H1 (cell line): ENCODE data around the gene ZBTB7A. TPM values are rescaled to one million over a fixed set of nuclear protein-coding genes. Genes with fewer than 3 reads are reported as not detected.

Experiments used
- CBX5 ChIP-seq: fragments of 300-800, 300-1000 bp; sonication (generic); IDR thresholded peaks from 2 replicates; pipeline ENCODE4 v1.7.1; 2016; ENCODE audit warnings: antibody characterized with exemption, low read length, low read depth
- KDM1A ChIP-seq: fragments of 200-600, 300-600 bp; sonication (generic); IDR thresholded peaks from 2 replicates; pipeline ENCODE4 v1.7.1; 2016; ENCODE audit warnings: mild to moderate bottlenecking, low read length, borderline replicate concordance
- polyA plus RNA-seq, 7 experiments: library from polyadenylated mRNA; depleted of rRNA in 3 of 7; stranded (reverse) in 5 of 7; unstranded in 2 of 7; fragments of >200 nt in 5 of 7; fragments of 200-250 nt in 2 of 7; gene quantifications; 1 replicate in 5 of 7; 2 replicates in 1 of 7; 4 replicates in 1 of 7; pipeline versions ENCODE4 v1.2.1 to v1.2.3, GENCODE V29; 2011 to 2013; ENCODE audit warnings: missing spikeins in 2 of 7, mixed read lengths in 2 of 7
- total RNA-seq: library from RNA; stranded (reverse); fragmentation: NEBNext Ultra II Directional; extraction: Animal tissue kit (Norgen Biotek cat#: 25700); gene quantifications from 2 replicates; pipeline ENCODE4 v1.2.1, GENCODE V29; 2021
- TF ChIP-seq, protein P1 (sequence below): fragments of 300-600 bp; sonication (generic); IDR thresholded peaks from 2 replicates; pipeline ENCODE4 v1.7.1; 2012; ENCODE audit warnings: low read length, moderate library complexity, mild to moderate bottlenecking, inconsistent platforms; ENCODE audit not compliant: insufficient replicate concordance
- TF ChIP-seq, protein P2 (sequence below): IDR thresholded peaks from 2 replicates; pipeline ENCODE4 v1.6.1; 2012; ENCODE audit warnings: inconsistent platforms

Gene ZBTB7A
- total and polyA plus RNA-seq, 2 of the 8 experiments (the other 6 are each of a cell fraction or from before 2014, with no cell fraction given), result 5.6 to 17.8 TPM

DNA sequence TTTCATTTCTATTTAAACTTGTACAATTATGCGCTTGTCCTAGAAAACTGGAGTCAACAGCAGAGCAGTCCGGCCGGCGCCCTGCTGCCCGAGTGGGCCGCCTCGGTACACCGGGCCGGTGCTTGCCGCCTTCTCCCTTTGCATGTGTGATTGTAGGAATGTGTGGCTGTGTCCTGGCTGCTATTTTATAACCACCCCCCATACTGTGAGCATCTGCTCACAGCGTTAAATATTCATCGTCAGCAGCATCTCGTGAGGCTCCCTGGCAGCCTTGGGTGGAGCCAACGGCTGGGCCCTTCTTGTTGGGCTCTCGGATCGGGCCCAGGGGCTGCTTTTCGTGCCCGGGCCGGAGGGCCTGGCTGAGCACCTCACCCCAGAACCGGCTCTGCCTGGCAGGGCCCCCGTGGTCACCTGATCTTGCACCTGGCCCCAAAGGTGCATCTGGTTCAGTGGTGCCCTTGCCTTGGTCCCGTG lies 48.5 kb downstream of the ZBTB7A start (continued):
- TF ChIP-seq, protein P1, sequence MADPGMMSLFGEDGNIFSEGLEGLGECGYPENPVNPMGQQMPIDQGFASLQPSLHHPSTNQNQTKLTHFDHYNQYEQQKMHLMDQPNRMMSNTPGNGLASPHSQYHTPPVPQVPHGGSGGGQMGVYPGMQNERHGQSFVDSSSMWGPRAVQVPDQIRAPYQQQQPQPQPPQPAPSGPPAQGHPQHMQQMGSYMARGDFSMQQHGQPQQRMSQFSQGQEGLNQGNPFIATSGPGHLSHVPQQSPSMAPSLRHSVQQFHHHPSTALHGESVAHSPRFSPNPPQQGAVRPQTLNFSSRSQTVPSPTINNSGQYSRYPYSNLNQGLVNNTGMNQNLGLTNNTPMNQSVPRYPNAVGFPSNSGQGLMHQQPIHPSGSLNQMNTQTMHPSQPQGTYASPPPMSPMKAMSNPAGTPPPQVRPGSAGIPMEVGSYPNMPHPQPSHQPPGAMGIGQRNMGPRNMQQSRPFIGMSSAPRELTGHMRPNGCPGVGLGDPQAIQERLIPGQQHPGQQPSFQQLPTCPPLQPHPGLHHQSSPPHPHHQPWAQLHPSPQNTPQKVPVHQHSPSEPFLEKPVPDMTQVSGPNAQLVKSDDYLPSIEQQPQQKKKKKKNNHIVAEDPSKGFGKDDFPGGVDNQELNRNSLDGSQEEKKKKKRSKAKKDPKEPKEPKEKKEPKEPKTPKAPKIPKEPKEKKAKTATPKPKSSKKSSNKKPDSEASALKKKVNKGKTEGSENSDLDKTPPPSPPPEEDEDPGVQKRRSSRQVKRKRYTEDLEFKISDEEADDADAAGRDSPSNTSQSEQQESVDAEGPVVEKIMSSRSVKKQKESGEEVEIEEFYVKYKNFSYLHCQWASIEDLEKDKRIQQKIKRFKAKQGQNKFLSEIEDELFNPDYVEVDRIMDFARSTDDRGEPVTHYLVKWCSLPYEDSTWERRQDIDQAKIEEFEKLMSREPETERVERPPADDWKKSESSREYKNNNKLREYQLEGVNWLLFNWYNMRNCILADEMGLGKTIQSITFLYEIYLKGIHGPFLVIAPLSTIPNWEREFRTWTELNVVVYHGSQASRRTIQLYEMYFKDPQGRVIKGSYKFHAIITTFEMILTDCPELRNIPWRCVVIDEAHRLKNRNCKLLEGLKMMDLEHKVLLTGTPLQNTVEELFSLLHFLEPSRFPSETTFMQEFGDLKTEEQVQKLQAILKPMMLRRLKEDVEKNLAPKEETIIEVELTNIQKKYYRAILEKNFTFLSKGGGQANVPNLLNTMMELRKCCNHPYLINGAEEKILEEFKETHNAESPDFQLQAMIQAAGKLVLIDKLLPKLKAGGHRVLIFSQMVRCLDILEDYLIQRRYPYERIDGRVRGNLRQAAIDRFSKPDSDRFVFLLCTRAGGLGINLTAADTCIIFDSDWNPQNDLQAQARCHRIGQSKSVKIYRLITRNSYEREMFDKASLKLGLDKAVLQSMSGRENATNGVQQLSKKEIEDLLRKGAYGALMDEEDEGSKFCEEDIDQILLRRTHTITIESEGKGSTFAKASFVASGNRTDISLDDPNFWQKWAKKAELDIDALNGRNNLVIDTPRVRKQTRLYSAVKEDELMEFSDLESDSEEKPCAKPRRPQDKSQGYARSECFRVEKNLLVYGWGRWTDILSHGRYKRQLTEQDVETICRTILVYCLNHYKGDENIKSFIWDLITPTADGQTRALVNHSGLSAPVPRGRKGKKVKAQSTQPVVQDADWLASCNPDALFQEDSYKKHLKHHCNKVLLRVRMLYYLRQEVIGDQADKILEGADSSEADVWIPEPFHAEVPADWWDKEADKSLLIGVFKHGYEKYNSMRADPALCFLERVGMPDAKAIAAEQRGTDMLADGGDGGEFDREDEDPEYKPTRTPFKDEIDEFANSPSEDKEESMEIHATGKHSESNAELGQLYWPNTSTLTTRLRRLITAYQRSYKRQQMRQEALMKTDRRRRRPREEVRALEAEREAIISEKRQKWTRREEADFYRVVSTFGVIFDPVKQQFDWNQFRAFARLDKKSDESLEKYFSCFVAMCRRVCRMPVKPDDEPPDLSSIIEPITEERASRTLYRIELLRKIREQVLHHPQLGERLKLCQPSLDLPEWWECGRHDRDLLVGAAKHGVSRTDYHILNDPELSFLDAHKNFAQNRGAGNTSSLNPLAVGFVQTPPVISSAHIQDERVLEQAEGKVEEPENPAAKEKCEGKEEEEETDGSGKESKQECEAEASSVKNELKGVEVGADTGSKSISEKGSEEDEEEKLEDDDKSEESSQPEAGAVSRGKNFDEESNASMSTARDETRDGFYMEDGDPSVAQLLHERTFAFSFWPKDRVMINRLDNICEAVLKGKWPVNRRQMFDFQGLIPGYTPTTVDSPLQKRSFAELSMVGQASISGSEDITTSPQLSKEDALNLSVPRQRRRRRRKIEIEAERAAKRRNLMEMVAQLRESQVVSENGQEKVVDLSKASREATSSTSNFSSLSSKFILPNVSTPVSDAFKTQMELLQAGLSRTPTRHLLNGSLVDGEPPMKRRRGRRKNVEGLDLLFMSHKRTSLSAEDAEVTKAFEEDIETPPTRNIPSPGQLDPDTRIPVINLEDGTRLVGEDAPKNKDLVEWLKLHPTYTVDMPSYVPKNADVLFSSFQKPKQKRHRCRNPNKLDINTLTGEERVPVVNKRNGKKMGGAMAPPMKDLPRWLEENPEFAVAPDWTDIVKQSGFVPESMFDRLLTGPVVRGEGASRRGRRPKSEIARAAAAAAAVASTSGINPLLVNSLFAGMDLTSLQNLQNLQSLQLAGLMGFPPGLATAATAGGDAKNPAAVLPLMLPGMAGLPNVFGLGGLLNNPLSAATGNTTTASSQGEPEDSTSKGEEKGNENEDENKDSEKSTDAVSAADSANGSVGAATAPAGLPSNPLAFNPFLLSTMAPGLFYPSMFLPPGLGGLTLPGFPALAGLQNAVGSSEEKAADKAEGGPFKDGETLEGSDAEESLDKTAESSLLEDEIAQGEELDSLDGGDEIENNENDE, result no peak
- TF ChIP-seq KDM1A (no peak), CBX5 (no peak)
- TF ChIP-seq, protein P2, sequence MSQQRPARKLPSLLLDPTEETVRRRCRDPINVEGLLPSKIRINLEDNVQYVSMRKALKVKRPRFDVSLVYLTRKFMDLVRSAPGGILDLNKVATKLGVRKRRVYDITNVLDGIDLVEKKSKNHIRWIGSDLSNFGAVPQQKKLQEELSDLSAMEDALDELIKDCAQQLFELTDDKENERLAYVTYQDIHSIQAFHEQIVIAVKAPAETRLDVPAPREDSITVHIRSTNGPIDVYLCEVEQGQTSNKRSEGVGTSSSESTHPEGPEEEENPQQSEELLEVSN, result no peak
- TF ChIP-seq, all 59 proteins: peak for 0
